GM18909 (cell line): ENCODE results near the gene OGFOD2.
"Not testable (repeated sequence)": the region's sequence is repeated elsewhere in the genome, so short reads cannot be mapped to it uniquely, and the experiment has no call there.

Experiments
- ATAC-seq: cut with Tn5 transposase; IDR thresholded peaks from one replicate; pipeline ENCODE4 v1.9.1; 2021; ENCODE audit warnings: mild to moderate bottlenecking; ENCODE audit not compliant: unreplicated experiment, poor library complexity

Gene OGFOD2

GRCh38 chr12:122997343-122998250, 22.6 kb downstream of the OGFOD2 start:
- ATAC-seq, result no peak

GRCh38 chr12:122998316-122998715, 23.3 kb downstream of the OGFOD2 start:
- no peak for ATAC-seq

GRCh38 chr12:122999196-122999946, 24.3 kb downstream of the OGFOD2 start:
- no peak for ATAC-seq

- ATAC-seq, result no peak
These were observed 25.0 kb downstream of the OGFOD2 start for GRCh38 chr12:122999986-123000420.

GRCh38 chr12:123000578-123000977, 25.5 kb downstream of the OGFOD2 start:
- ATAC-seq, result no peak

- no peak for ATAC-seq
These were observed 26.4 kb downstream of the OGFOD2 start for GRCh38 chr12:123001464-123001863.

GRCh38 chr12:123003257-123003656, 28.2 kb downstream of the OGFOD2 start:
- ATAC-seq, result no peak

- ATAC-seq, result no peak
These were observed 29.2 kb downstream of the OGFOD2 start for GRCh38 chr12:123004287-123004686.

- ATAC-seq, result no peak
These were observed 30.1 kb downstream of the OGFOD2 start for GRCh38 chr12:123005081-123005626.

GRCh38 chr12:123006977-123007376, 31.9 kb downstream of the OGFOD2 start:
- ATAC-seq, result no peak

GRCh38 chr12:123010110-123010509, 35.1 kb downstream of the OGFOD2 start:
- ATAC-seq, result no peak

- no peak for ATAC-seq
These were observed 35.6 kb downstream of the OGFOD2 start for GRCh38 chr12:123010681-123011080.

GRCh38 chr12:123011701-123012100, 36.7 kb downstream of the OGFOD2 start:
- no peak for ATAC-seq

- no peak for ATAC-seq
These were observed 38.4 kb downstream of the OGFOD2 start for GRCh38 chr12:123013185-123014095.

GRCh38 chr12:123014473-123014872, 39.4 kb downstream of the OGFOD2 start:
- not testable (repeated sequence) for ATAC-seq

GRCh38 chr12:123017753-123018152, 42.7 kb downstream of the OGFOD2 start:
- no peak for ATAC-seq

- ATAC-seq, result no peak
These were observed 44.7 kb downstream of the OGFOD2 start for GRCh38 chr12:123019841-123020138.

- ATAC-seq, result no peak
These were observed 46.9 kb downstream of the OGFOD2 start for GRCh38 chr12:123021688-123022604.

- no peak for ATAC-seq
These were observed 47.8 kb downstream of the OGFOD2 start for GRCh38 chr12:123022846-123023245.
